Endothelial cell of umbilical vein (primary cell): ENCODE results near the gene SORCS2. TPM values are rescaled to one million over a fixed set of nuclear protein-coding genes. Genes with fewer than 3 reads are reported as not detected.

ENCODE experiments used
- BruUV-seq: library from RNA; stranded (reverse); fragments of 400-500 nt; replicated peaks from 2 replicates; lab custom pipeline; 2021; lab: Mats Ljungman, UMichigan
- CTCF ChIA-PET: fragments of 300-600, 350-600 bp; sonication (Branson Sonifier 250); formaldehyde crosslinking; loops from one replicate; lab custom pipeline; 2021; ENCODE audit warnings: antibody characterized with exemption, inconsistent platforms; lab: Charles Lee
- POLR2A ChIA-PET: fragments of 300-600, 350-600 bp; sonication (Branson Sonifier 250); formaldehyde crosslinking; loops from one replicate; lab custom pipeline; 2021; ENCODE audit warnings: antibody characterized with exemption, inconsistent platforms; lab: Charles Lee
- DNase-seq: peaks from one replicate; pipeline ENCODE4 v3.0.0-alpha.2; 2011; ENCODE audit warnings: low read depth, low spot score
- FAIRE-seq: peaks from 2 replicates; lab custom pipeline; 2011; peaks lifted over from hg19 to GRCh38; lab: Jason Lieb, UNC
- H2AFZ ChIP-seq: 2 replicates; pipeline ENCODE4 v1.6.0; 2012; ENCODE audit warnings: low read depth, low read length, control low read depth, inconsistent platforms
- H3K27ac ChIP-seq: 2 replicates; pipeline ENCODE4 v1.5.1; 2011; ENCODE audit warnings: low read depth, mild to moderate bottlenecking, control low read depth, low read length, moderate library complexity; ENCODE audit not compliant: insufficient read depth
- H3K27me3 ChIP-seq, 2 experiments: 2 replicates each; pipeline versions ENCODE4 v1.6.0 to v1.6.1; 2011; ENCODE audit warnings: low read length in 2 of 2, mixed read lengths in 1 of 2; ENCODE audit not compliant: control insufficient read depth in 2 of 2, insufficient read depth in 2 of 2
- H3K36me3 ChIP-seq, 2 experiments: 2 replicates in 1 of 2; 3 replicates in 1 of 2; pipeline ENCODE4 v1.5.1; 2011; ENCODE audit warnings: low read length in 2 of 2, mild to moderate bottlenecking in 1 of 2, moderate library complexity in 1 of 2; ENCODE audit not compliant: control insufficient read depth in 2 of 2, insufficient read depth in 2 of 2; ENCODE audit errors: extremely low read depth in 1 of 2
- H3K4me1 ChIP-seq: 3 replicates; pipeline ENCODE4 v1.5.1; 2011; ENCODE audit warnings: mild to moderate bottlenecking, low read length; ENCODE audit not compliant: control insufficient read depth, insufficient read depth; ENCODE audit errors: extremely low read depth
- H3K4me2 ChIP-seq: 2 replicates; pipeline ENCODE4 v1.6.1; 2011; ENCODE audit warnings: low read length, control low read depth, mixed read lengths; ENCODE audit not compliant: insufficient read depth
- H3K4me3 ChIP-seq, 3 experiments: fragments of 200-600 bp in 1 of 3; sonication (generic), shearing (Covaris generic) in 1 of 3; replicated peaks in 1 of 3; 2 replicates each; pipeline ENCODE4 v1.5.1; 2011 to 2016; ENCODE audit warnings: control low read depth in 3 of 3, low read length in 3 of 3, mild to moderate bottlenecking in 2 of 3, inconsistent platforms in 1 of 3, low read depth in 1 of 3, moderate library complexity in 1 of 3; ENCODE audit not compliant: insufficient read depth in 1 of 3
- H3K79me2 ChIP-seq: 2 replicates; pipeline ENCODE4 v1.6.0; 2012; ENCODE audit warnings: low read length, inconsistent platforms; ENCODE audit not compliant: control insufficient read depth, insufficient read depth
- H3K9ac ChIP-seq: replicated peaks from 2 replicates; pipeline ENCODE3; 2011; ENCODE audit warnings: low read length, control low read depth; ENCODE audit not compliant: insufficient read depth; ENCODE audit errors: extremely low read depth
- H3K9me1 ChIP-seq: replicated peaks from 3 replicates; pipeline ENCODE4 v1.6.0; 2011; ENCODE audit warnings: mild to moderate bottlenecking, low read length; ENCODE audit not compliant: control insufficient read depth, insufficient read depth; ENCODE audit errors: extremely low read depth
- H3K9me3 ChIP-seq: replicated peaks from 2 replicates; pipeline ENCODE4 v1.5.1; 2012; ENCODE audit warnings: low read length, inconsistent platforms; ENCODE audit not compliant: control insufficient read depth, insufficient read depth
- H4K20me1 ChIP-seq: replicated peaks from 2 replicates; pipeline ENCODE3; 2011; ENCODE audit warnings: mild to moderate bottlenecking, low read length; ENCODE audit not compliant: control insufficient read depth, insufficient read depth; ENCODE audit errors: extremely low read depth
- CTCF ChIP-seq, 2 donors: IDR thresholded peaks; 1 replicate in 1 of 2; 2 replicates in 1 of 2; pipeline ENCODE4 v1.5.1; 2011; ENCODE audit warnings: low read length in 2 of 2, mild to moderate bottlenecking in 2 of 2, moderate library complexity in 2 of 2, control low read depth in 1 of 2, inconsistent platforms in 1 of 2, low read depth in 1 of 2; ENCODE audit not compliant: insufficient read depth in 1 of 2; ENCODE audit errors: extremely low read depth in 1 of 2
- FOS ChIP-seq: IDR thresholded peaks from 2 replicates; pipeline ENCODE4 v1.6.1; 2011; ENCODE audit warnings: mild to moderate bottlenecking, low read length, moderate library complexity, borderline replicate concordance; ENCODE audit not compliant: insufficient read depth
- GATA2 ChIP-seq: IDR thresholded peaks from 2 replicates; pipeline ENCODE4 v1.7.0; 2011; ENCODE audit warnings: low read depth, mild to moderate bottlenecking, moderate library complexity, mixed read lengths, low read length; ENCODE audit not compliant: insufficient read length, insufficient read depth
- JUN ChIP-seq: IDR thresholded peaks from 2 replicates; pipeline ENCODE4 v1.6.1; 2011; ENCODE audit warnings: borderline replicate concordance, low read depth; ENCODE audit not compliant: insufficient read length, insufficient read depth
- MAX ChIP-seq: IDR thresholded peaks from 2 replicates; pipeline ENCODE4 v1.6.1; 2011; ENCODE audit not compliant: insufficient read depth, insufficient read length
- MYC ChIP-seq: IDR thresholded peaks from one replicate; pipeline ENCODE4 v1.6.1; 2011; ENCODE audit warnings: mild to moderate bottlenecking, low read depth, low read length
- POLR2A ChIP-seq: IDR thresholded peaks from 2 replicates; pipeline ENCODE4 v1.6.1; 2012; ENCODE audit warnings: low read depth, mild to moderate bottlenecking, control low read depth, low read length
- POLR2AphosphoS5 ChIP-seq: IDR thresholded peaks from 2 replicates; pipeline ENCODE4 v1.6.1; 2012; ENCODE audit warnings: low read depth, mild to moderate bottlenecking, control low read depth, low read length, moderate library complexity; ENCODE audit not compliant: insufficient read depth
- dilution Hi-C: fragments of 300-500 bp; cut with MboI; formaldehyde crosslinking; loops from one replicate; pipeline ENCODE4 v1.15.0; 2019; ENCODE audit warnings: low sequenced_read_pairs; ENCODE audit not compliant: extremely low pct_ligation_motif_present
- intact Hi-C: fragments of 100-400 bp; cut with micrococcal nuclease; formaldehyde crosslinking; loops from one replicate; pipeline ENCODE4 v1.10.0; 2022
- polyA plus RNA-seq, 4 experiments: library from polyadenylated mRNA; depleted of rRNA in 3 of 4; stranded (reverse) in 3 of 4; unstranded in 1 of 4; fragments of >200 nt; gene quantifications; 2 replicates each; pipeline versions ENCODE4 v1.2.1 to v1.2.3, GENCODE V29; 2011 to 2012; ENCODE audit warnings: missing spikeins in 1 of 4
- total RNA-seq: library from RNA; stranded (reverse); gene quantifications from 2 replicates; pipeline ENCODE4 v1.2.3, GENCODE V29; 2021

SORCS2 gene
- total and polyA plus RNA-seq, 2 donors (not counting 3 experiments of a cell fraction or from before 2014, with no cell fraction given) = not detected

DNA sequence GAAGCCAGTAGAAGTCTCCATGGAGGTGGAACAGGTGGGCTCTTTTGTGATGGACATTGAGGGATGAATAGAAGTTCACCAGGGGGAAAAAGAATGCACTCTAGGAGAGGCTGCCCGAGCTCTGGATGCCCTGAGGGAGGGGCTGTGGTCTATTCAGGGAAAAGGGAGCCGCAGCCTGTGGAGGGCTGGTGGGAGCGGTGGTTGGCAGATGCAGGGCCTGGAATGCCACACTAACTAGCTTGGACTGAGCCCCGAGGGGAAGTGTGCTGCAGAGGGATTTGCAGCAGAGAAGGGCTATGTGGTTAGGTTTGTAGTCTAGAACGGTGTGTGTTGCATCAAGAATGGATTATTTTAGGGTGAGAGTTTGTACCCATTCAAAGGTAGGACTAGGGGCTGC, 271.9 kb downstream of the SORCS2 start:
- H2AFZ ChIP-seq = no peak overlapping the region
- H3K4me1 ChIP-seq = no peaks in the 10 kb centered on the region
- H3K27ac ChIP-seq = no peak overlapping the region
- H3K9ac ChIP-seq = no peak overlapping the region
- no peaks in the 10 kb centered on the region for H3K27me3 ChIP-seq
- no peaks in the 10 kb centered on the region for H3K79me2 ChIP-seq
- H3K4me3 ChIP-seq = no peak overlapping the region
- TF ChIP-seq FOS (no peak), CTCF (IDR thresholded peaks at IDR 0.05; ENCODE audit: extremely low read depth in 1 of 2, insufficient read depth in 1 of 2, low read depth in 1 of 2, low read length in 2 of 2) (no peak), JUN (no peak), MYC (no peak), GATA2 (no peak), POLR2A (no peak), POLR2AphosphoS5 (no peak), MAX (no peak)
- H3K9me3 ChIP-seq = no peaks in the 10 kb centered on the region
- H3K9me1 ChIP-seq = no peaks in the 10 kb centered on the region
- H3K36me3 ChIP-seq = no peaks in the 10 kb centered on the region
- dilution Hi-C loops (no loop called here), intact Hi-C loops (no loop called here)
- CTCF ChIA-PET = no interaction called here
- no TSS peak for BruUV-seq
- FAIRE-seq = no peak
- no peak for DNase-seq
- no peak overlapping the region for H3K4me2 ChIP-seq
- POLR2A ChIA-PET = no interaction called here
- no peaks in the 10 kb centered on the region for H4K20me1 ChIP-seq
